Measurements from ENCODE around the gene KBTBD8. TPM values are rescaled to one million over a fixed set of nuclear protein-coding genes. Genes with fewer than 3 reads are reported as not detected.

KBTBD8 gene
- 0.52 to 0.85 TPM (median 0.70 TPM) in 5 replicates for total RNA-seq (2022; extraction: Qiagen RNA extraction)

GRCh38 chr3:66998113-66998903, at the start of gene KBTBD8:
Gene KBTBD8 (plus strand): TSS chr3:66998307. CDS start chr3:66998356, 49 bp downstream.

